Pulmonary artery endothelial cell (primary cell): Measurements from ENCODE around the gene CACFD1. TPM values are rescaled to one million over a fixed set of nuclear protein-coding genes. Genes with fewer than 3 reads are reported as not detected.

Experiments
- DNase-seq: peaks from one replicate; pipeline ENCODE4 v3.0.0-alpha.2; 2011; ENCODE audit warnings: low read depth, low spot score
- total RNA-seq: library from RNA; depleted of rRNA; stranded (reverse); fragments of >200 nt; gene quantifications from 2 replicates; pipeline ENCODE4 v1.2.3, GENCODE V29; 2014

CACFD1 gene
- total RNA-seq, 1 donor from 2014 or later: 6.1 TPM

DNA sequence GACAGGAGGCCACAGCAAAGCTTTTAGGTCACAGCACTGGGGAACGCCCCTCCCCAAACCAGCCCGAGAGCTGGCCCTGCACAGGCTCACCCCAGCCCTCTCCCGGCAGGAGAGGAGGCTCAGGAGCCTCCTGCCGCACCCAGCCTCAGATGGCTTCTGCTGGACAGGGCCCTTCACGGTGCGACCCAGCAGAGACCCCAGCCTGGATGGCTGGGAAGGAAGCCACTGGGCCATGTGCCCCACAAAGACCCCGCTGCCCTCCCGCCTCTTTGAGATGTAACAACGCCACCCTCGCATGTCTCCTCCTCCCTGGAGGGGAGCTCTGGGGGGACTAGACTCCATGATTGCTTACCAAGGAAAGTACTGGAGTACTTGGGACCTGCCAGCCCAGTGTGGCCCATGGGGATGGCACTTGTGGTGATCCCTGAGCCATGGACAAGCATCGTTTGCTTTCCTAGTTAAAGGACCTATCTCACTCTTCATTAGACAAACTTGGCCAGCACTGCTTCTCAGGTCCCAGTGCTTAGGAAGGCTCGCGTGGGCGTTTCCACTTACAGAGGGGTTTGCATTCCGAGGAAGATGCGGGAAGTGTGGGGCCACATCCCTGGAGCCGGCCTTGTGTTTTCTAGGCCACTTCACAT is 56.0 kb downstream of the CACFD1 start:
- DNase-seq: no peak

GRCh38 chr9:133516256-133516960 is 56.6 kb downstream of the CACFD1 start:
- DNase-seq: no peak

- DNase-seq: no peak
These were observed 57.2 kb downstream of the CACFD1 start for GRCh38 chr9:133516961-133517350.

- DNase-seq: no peak
These were observed 57.9 kb downstream of the CACFD1 start for GRCh38 chr9:133517711-133518110.

- DNase-seq: no peak
These were observed 58.4 kb downstream of the CACFD1 start for GRCh38 chr9:133518200-133518599.

DNA sequence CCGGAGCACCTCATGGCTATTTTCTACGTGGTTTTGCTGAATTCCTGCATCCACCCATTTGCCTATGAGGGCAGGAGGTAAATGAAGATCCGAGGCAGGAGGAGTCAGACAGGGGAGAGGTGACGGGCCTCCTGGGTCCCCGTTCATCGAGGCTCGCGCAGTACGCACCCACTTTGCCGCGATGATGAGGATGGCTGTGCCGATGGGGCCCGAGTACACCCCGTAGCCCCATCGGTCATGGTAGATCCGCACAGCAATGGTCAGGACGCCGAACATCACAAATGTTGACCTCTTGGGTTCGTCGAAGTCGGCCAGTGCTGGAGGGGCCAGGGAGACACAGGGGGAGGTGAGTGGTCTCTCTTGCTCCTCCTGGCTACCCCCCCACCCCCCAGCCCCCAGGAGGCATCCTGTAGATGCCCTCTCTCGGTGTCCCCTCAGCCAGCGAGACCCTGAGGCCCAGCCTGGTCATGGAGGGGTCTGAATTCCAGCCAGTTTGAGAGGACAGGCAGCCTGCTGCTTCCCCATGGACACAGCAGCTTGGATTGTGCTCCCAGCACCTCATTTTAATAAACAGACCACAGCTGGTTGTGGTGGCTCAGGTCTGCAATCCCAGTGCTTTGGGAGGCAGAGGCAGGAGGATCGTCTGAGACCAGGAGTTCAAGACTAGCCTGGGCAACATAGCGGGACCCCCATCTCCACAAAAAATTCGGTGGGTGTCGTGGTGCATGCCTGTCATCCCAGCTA is 59.1 kb downstream of the CACFD1 start:
- no peak for DNase-seq

GRCh38 chr9:133519693-133520092 is 59.9 kb downstream of the CACFD1 start:
- no peak for DNase-seq

DNA sequence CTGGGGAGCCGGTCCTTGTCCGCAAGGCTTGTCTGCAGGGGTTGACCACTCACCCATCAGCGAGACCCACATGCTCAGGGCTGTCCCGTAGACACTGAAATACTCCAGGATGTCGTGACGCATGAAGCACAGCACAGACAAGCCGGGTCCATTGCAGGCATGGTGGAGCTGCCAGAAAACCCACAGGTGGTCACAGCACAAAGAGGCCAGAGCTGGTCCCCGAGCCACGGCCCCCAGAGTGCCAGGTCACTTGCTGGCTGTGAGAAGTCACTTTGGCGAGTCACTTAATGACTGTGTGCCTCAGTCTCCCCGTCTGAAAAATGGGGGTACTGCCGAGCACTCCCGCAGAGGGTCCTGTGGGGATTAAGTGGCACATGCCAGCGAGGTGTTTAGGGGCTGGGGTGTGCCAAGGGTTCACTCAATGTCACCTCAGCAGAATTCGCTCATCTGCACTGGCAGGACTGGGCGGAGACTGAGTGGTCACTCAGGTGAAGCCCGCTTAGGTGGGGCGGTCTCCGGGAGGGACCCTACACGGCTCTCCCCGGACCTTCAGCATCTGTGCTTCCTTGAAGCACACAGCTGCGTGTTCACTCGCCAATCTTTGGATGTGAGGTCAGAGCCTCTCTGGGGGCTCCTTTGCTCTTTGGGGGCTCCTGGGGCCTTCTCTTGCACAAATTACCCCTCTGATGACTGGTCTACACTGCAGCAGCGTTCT is 60.5 kb downstream of the CACFD1 start:
- DNase-seq: no peak

Other genes with a start within 250 kb of the CACFD1 start
- not detected in 2 replicates for gene ABO, start 184.8 kb upstream of the CACFD1 start, total RNA-seq
- 12.8 and 13.4 TPM in 2 replicates for gene SURF6, start 123.8 kb upstream of the CACFD1 start, total RNA-seq
- 17.7 and 18.4 TPM in 2 replicates for gene MED22, start 111.8 kb upstream of the CACFD1 start, total RNA-seq
- gene RPL7A, start 111.8 kb upstream of the CACFD1 start, total RNA-seq: 2,356 and 2,883 TPM in 2 replicates
- gene SURF1, start 103.5 kb upstream of the CACFD1 start, total RNA-seq: 18.4 and 25.4 TPM in 2 replicates
- 17.5 and 19.8 TPM in 2 replicates for gene SURF2, start 103.4 kb upstream of the CACFD1 start, total RNA-seq
- gene SURF4, start 83.9 kb upstream of the CACFD1 start, total RNA-seq: 525 and 553 TPM in 2 replicates
- gene STKLD1, start 83.6 kb upstream of the CACFD1 start, total RNA-seq: 0.46 and 0.81 TPM in 2 replicates
- gene REXO4, start 42.0 kb upstream of the CACFD1 start, total RNA-seq: 20.1 and 26.8 TPM in 2 replicates
- gene ADAMTS13, start 37.6 kb upstream of the CACFD1 start, total RNA-seq: 0.53 and 0.66 TPM in 2 replicates
- gene SLC2A6, start 19.1 kb downstream of the CACFD1 start, total RNA-seq: 36.0 and 42.3 TPM in 2 replicates
- not detected in 2 replicates for gene MYMK, start 65.0 kb downstream of the CACFD1 start, total RNA-seq
- gene ADAMTSL2, start 74.7 kb downstream of the CACFD1 start, total RNA-seq: not detected in 2 replicates
- not detected in 2 replicates for gene FAM163B, start 149.4 kb downstream of the CACFD1 start, total RNA-seq
- gene DBH, start 176.4 kb downstream of the CACFD1 start, total RNA-seq: not detected in 2 replicates